ENCODE measurements around the gene CECR2.

- TF ChIP-seq CTCF (conservative IDR thresholded peaks at IDR 0.05; ENCODE audit: low read depth, low read length): no peak
- no peak for TF ChIP-seq EZH2 (IDR thresholded peaks at IDR 0.05; ENCODE audit: low read length, unreplicated experiment)
- no peak for TF ChIP-seq EZH2phosphoT487 (IDR thresholded peaks at IDR 0.05; ENCODE audit: borderline replicate concordance, low read length)
These were observed 20.8 kb downstream of the CECR2 start for GRCh38 chr22:17390087-17390486.
